Measurements from ENCODE around the gene CSTPP1. TPM values are rescaled to one million over a fixed set of nuclear protein-coding genes. Genes with fewer than 3 reads are reported as not detected.

Gene CSTPP1
- total RNA-seq, 4 donors from 2014 or later = 4.3 to 8.1 (median 6.4) TPM

GRCh38 chr11:47000033-47000432 is 63.5 kb downstream of the CSTPP1 start:
- H3K4me1 ChIP-seq = peaks cover 12 to 29% of the 10 kb centered on the region in 2 donors
- TF ChIP-seq POLR2A (IDR thresholded peaks at IDR 0.05) (no peak), CTCF (IDR thresholded peaks at IDR 0.05 in 4 of 5, conservative IDR thresholded peaks at IDR 0.05 in 1 of 5) (no peak)
- no peak overlapping the region for H3K4me3 ChIP-seq
- H3K9me3 ChIP-seq = no peaks in the 10 kb centered on the region
- in situ Hi-C loops (cut with MboI; ENCODE audit: low sequenced_read_pairs in 4 of 4) (no loop called here), intact Hi-C loops (cut with DNase I; ENCODE audit: low total_unique reads) (loop anchor here (5.0 kb wide), 1 partner anchor 152 kb away; no protein-coding TSS in a partner anchor)
- ATAC-seq (no peak), DNase-seq (no peak)
- H3K27ac ChIP-seq = no peak overlapping the region
- no peaks in the 10 kb centered on the region for H3K36me3 ChIP-seq
- no peaks in the 10 kb centered on the region for H3K27me3 ChIP-seq

- intact Hi-C loops (cut with DNase I; ENCODE audit: low total_unique reads) = loop anchor here (5.0 kb wide), 1 partner anchor 151 kb away; no protein-coding TSS in a partner anchor
- Histone ChIP-seq H3K4me3 (no peak overlapping the region), H3K36me3 (no peaks in the 10 kb centered on the region), H3K27me3 (no peaks in the 10 kb centered on the region), H3K4me1 (peaks cover 16 to 37% of the 10 kb centered on the region in 2 donors), H3K9me3 (no peaks in the 10 kb centered on the region), H3K27ac (no peak overlapping the region)
- TF ChIP-seq POLR2A (IDR thresholded peaks at IDR 0.05) (no peak), CTCF (IDR thresholded peaks at IDR 0.05 in 4 of 5, conservative IDR thresholded peaks at IDR 0.05 in 1 of 5) (no peak)
- in situ Hi-C loops (cut with MboI; ENCODE audit: low sequenced_read_pairs in 4 of 4) = no loop called here
- no peak for ATAC-seq
- no peak for DNase-seq
These were observed 65.2 kb downstream of the CSTPP1 start for GRCh38 chr11:47001781-47002181.

DNA sequence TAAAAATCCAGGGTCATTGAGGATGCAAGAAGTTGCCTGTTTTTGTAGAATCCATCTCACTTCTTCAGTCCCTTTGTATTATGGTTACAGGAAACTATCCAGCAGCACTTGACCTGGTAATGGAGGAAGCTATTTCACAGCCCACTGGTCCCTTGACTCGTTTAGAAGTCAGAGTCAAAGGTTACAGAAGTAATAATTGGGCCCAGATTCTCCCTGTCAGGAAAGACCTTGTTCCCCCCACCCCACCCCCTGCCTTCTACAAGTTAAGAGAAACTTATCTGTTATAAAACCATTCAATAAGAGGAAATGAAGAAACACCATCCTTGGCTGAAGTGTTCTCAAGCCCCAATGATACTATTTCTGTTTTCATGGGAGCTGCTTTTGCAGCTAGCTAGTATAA is 65.8 kb downstream of the CSTPP1 start:
- TF ChIP-seq CTCF (IDR thresholded peaks at IDR 0.05 in 4 of 5, conservative IDR thresholded peaks at IDR 0.05 in 1 of 5) = no peak
- no peak for TF ChIP-seq POLR2A (IDR thresholded peaks at IDR 0.05)
- no peak for ATAC-seq
- H3K4me3 ChIP-seq = no peak overlapping the region
- H3K27me3 ChIP-seq = no peaks in the 10 kb centered on the region
- DNase-seq = no peak
- H3K4me1 ChIP-seq = peaks cover 16 to 37% of the 10 kb centered on the region in 2 donors
- no peaks in the 10 kb centered on the region for H3K36me3 ChIP-seq
- no peaks in the 10 kb centered on the region for H3K9me3 ChIP-seq
- in situ Hi-C loops (cut with MboI; ENCODE audit: low sequenced_read_pairs in 4 of 4) (no loop called here), intact Hi-C loops (cut with DNase I; ENCODE audit: low total_unique reads) (loop anchor here (5.0 kb wide), 1 partner anchor 150 kb away; no protein-coding TSS in a partner anchor)
- H3K27ac ChIP-seq = no peak overlapping the region

GRCh38 chr11:47003180-47003877 is 66.8 kb downstream of the CSTPP1 start:
- ATAC-seq (no peak), DNase-seq (peak in 1 of 2 donors; percentile 11)
- Histone ChIP-seq H3K4me1 (peaks cover 16 to 37% of the 10 kb centered on the region in 2 donors), H3K36me3 (no peaks in the 10 kb centered on the region), H3K4me3 (no peak overlapping the region), H3K27me3 (no peaks in the 10 kb centered on the region), H3K27ac (no peak overlapping the region), H3K9me3 (no peaks in the 10 kb centered on the region)
- in situ Hi-C loops (cut with MboI; ENCODE audit: low sequenced_read_pairs in 4 of 4) = no loop called here
- TF ChIP-seq POLR2A (IDR thresholded peaks at IDR 0.05) (no peak), CTCF (IDR thresholded peaks at IDR 0.05 in 4 of 5, conservative IDR thresholded peaks at IDR 0.05 in 1 of 5) (no peak)
- intact Hi-C loops (cut with DNase I; ENCODE audit: low total_unique reads) = loop anchor here (5.0 kb wide), 1 partner anchor 149 kb away; no protein-coding TSS in a partner anchor

All from gastrocnemius medialis (tissue), 4 donors.